ENCODE measurements around the gene PHLDB3. TPM values are rescaled to one million over a fixed set of nuclear protein-coding genes. Genes with fewer than 3 reads are reported as not detected.

PHLDB3 gene
- total RNA-seq, 1 donor from 2014 or later = 14.3 TPM

DNA sequence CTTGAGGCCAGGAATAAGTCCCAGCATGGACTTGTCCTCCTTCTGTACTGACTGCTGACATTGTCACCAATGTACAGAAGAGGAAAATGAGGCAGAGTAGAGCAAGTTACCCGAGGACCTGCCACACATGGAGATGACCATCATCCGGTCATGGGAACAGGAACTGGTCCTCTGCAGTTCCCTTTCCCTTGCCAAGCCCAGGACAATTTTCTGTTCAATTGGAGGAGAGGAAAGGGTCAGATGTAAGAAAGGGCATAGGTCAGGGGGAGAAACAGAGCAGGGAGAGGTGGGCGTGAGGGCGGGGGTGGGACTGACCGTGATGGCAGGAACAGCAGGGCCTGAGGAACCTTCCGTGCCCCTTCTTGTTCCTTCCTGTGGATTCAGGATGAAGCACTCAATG, 18.6 kb downstream of the PHLDB3 start:
- H3K36me3 Mint-ChIP-seq (ENCODE audit: low read depth) = no peaks in the 10 kb centered on the region
- H3K4me1 Mint-ChIP-seq = no peaks in the 10 kb centered on the region
- no peak overlapping the region for H3K27ac Mint-ChIP-seq (ENCODE audit: unreplicated experiment)
- no peaks in the 10 kb centered on the region for H3K27me3 Mint-ChIP-seq (ENCODE audit: low read depth)
- TF ChIP-seq, protein P1, sequence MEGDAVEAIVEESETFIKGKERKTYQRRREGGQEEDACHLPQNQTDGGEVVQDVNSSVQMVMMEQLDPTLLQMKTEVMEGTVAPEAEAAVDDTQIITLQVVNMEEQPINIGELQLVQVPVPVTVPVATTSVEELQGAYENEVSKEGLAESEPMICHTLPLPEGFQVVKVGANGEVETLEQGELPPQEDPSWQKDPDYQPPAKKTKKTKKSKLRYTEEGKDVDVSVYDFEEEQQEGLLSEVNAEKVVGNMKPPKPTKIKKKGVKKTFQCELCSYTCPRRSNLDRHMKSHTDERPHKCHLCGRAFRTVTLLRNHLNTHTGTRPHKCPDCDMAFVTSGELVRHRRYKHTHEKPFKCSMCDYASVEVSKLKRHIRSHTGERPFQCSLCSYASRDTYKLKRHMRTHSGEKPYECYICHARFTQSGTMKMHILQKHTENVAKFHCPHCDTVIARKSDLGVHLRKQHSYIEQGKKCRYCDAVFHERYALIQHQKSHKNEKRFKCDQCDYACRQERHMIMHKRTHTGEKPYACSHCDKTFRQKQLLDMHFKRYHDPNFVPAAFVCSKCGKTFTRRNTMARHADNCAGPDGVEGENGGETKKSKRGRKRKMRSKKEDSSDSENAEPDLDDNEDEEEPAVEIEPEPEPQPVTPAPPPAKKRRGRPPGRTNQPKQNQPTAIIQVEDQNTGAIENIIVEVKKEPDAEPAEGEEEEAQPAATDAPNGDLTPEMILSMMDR (conservative IDR thresholded peaks at IDR 0.05) = no peak
- DNase-seq (ENCODE audit: low read depth, low spot score) = no peak
- no peak overlapping the region for H3K4me3 Mint-ChIP-seq
- no peaks in the 10 kb centered on the region for H3K9me3 Mint-ChIP-seq

DNA sequence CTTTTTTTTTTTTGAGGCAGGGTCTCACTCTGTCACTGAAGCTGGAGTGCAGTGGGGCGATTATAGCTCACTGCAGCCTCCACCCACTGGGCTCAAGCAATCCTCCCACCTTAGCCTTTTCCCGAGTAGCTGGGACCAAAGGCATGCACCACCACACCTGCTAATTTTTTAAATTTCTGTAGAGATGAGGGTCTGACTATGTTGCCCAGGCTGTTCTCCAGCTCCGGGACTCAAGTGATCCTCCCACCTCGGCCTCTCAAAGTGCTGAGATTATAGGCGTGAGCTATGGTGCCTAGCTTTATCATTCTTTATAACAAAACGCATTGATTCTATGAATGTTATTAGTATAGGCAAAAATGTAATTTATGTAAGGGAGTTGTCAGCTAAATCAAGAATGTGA, 21.3 kb downstream of the PHLDB3 start:
- DNase-seq (ENCODE audit: low read depth, low spot score) = no peak
- Mint-ChIP-seq H3K27me3 (ENCODE audit: low read depth) (no peaks in the 10 kb centered on the region), H3K4me3 (no peak overlapping the region), H3K27ac (ENCODE audit: unreplicated experiment) (no peak overlapping the region), H3K4me1 (no peaks in the 10 kb centered on the region), H3K9me3 (no peaks in the 10 kb centered on the region), H3K36me3 (ENCODE audit: low read depth) (no peaks in the 10 kb centered on the region)
- TF ChIP-seq, protein P1 (conservative IDR thresholded peaks at IDR 0.05) = no peak

DNA sequence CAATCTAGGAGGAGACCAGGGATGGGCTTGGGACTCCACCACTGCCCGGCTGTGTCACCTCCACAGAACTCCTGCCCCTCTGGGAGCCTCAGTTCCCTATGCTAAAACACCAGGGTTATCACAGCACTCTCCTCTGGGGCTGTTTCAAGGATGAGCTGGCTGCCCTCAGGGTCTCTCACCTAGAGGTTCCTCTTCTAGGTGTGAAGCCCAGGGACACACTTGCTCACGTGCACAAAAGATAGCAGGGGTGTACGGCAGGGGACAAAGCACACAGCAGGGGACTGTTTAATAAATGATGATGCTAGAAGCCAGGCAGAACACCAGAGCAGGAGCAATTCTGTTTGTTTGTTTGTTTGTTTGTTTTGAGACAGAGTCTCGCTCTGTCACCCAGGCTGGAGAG, 22.4 kb downstream of the PHLDB3 start:
- no peak overlapping the region for H3K27ac Mint-ChIP-seq (ENCODE audit: unreplicated experiment)
- TF ChIP-seq, protein P1 (conservative IDR thresholded peaks at IDR 0.05) = no peak
- no peaks in the 10 kb centered on the region for H3K9me3 Mint-ChIP-seq
- H3K4me1 Mint-ChIP-seq = no peaks in the 10 kb centered on the region
- H3K27me3 Mint-ChIP-seq (ENCODE audit: low read depth) = no peaks in the 10 kb centered on the region
- H3K4me3 Mint-ChIP-seq = no peak overlapping the region
- no peaks in the 10 kb centered on the region for H3K36me3 Mint-ChIP-seq (ENCODE audit: low read depth)
- DNase-seq (ENCODE audit: low read depth, low spot score) = no peak

DNA sequence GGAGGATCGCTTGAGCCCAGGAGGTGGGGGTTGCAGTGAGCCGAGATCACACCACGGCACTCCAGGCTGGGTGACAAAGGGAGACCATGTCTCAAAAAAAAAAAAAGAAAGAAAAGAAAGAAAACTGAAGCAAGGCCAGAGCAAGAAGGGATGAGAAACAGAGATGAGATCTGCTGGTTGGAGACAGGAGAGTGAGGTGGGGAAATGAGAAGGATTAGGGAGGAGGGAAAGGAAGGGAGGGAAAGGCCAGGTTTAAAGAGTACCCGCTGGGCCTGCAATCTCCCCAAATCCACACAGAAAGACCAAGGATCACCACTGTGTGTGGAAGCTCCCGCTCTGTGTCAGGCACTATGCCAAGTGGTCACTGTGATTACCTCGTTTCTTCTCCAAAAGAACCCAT, 22.8 kb downstream of the PHLDB3 start:
- Mint-ChIP-seq H3K4me1 (no peaks in the 10 kb centered on the region), H3K36me3 (ENCODE audit: low read depth) (no peaks in the 10 kb centered on the region), H3K4me3 (no peak overlapping the region), H3K27me3 (ENCODE audit: low read depth) (no peaks in the 10 kb centered on the region), H3K27ac (ENCODE audit: unreplicated experiment) (no peak overlapping the region), H3K9me3 (no peaks in the 10 kb centered on the region)
- no peak for DNase-seq (ENCODE audit: low read depth, low spot score)
- TF ChIP-seq, protein P1 (conservative IDR thresholded peaks at IDR 0.05) = no peak

DNA sequence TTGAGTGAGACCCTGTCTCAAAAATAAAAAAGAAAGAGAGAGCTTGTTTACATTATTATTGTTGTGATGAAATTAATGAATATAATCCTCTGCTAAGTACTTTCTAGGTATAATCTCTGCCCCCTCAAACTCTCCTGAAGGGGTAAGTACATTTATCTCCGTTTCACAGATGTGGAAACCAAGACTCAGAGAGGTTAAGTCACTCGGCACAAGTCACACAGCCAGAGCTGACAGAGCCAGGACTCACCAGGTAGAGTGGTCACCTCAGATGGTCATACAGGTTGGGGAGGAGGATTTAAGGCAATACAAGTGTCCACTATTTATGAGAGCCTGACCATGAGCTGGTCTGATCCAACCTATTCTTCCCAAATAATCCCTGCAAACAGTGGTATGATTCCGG, 24.0 kb downstream of the PHLDB3 start:
- DNase-seq (ENCODE audit: low read depth, low spot score) = no peak
- H3K27ac Mint-ChIP-seq (ENCODE audit: unreplicated experiment) = no peak overlapping the region
- no peaks in the 10 kb centered on the region for H3K27me3 Mint-ChIP-seq (ENCODE audit: low read depth)
- TF ChIP-seq, protein P1 (conservative IDR thresholded peaks at IDR 0.05) = no peak
- H3K4me3 Mint-ChIP-seq = no peak overlapping the region
- no peaks in the 10 kb centered on the region for H3K36me3 Mint-ChIP-seq (ENCODE audit: low read depth)
- H3K9me3 Mint-ChIP-seq = no peaks in the 10 kb centered on the region
- H3K4me1 Mint-ChIP-seq = peaks cover 1% of the 10 kb centered on the region

Data from neural crest cell (in vitro differentiated cells).